ENCODE measurements around the gene OR2A1.
"Not testable (repeated sequence)": the region's sequence is repeated elsewhere in the genome, so short reads cannot be mapped to it uniquely, and the experiment has no call there.

Gene OR2A1

GRCh38 chr7:144356185-144356584 is 44.0 kb downstream of the OR2A1 start:
- H3K36me3 ChIP-seq (replicated peaks); in situ Hi-C loops (cut with HindIII; ENCODE audit: low pct_ligation_motif_present, low sequenced_read_pairs); H3K4me3 ChIP-seq (ENCODE audit: low read depth, low read length); DNase-seq; H3K27ac ChIP-seq; H3K27me3 ChIP-seq (replicated peaks): not testable (repeated sequence)

DNA sequence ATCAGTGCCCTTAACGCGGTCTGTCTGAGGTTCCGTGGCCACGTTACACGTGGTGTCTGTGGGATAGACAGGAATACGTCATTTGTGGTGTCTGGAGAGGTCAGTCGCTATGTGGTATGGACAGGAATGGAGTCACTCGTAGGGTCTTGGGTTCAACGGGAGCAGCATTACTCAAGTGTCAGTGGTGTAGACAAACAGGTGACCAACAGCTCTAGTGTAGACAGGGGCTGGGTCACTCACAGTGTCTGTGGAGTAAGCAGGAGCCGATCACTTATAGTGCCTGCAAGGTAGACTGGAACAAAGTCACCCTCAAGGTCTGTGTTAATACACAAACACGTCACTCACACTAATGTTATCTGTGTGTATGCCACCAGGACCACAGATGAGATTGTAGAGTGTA is 44.6 kb downstream of the OR2A1 start:
- H3K27me3 ChIP-seq (replicated peaks); DNase-seq; in situ Hi-C loops (cut with HindIII; ENCODE audit: low pct_ligation_motif_present, low sequenced_read_pairs); H3K27ac ChIP-seq; H3K4me3 ChIP-seq (ENCODE audit: low read depth, low read length); H3K36me3 ChIP-seq (replicated peaks): not testable (repeated sequence)

DNA sequence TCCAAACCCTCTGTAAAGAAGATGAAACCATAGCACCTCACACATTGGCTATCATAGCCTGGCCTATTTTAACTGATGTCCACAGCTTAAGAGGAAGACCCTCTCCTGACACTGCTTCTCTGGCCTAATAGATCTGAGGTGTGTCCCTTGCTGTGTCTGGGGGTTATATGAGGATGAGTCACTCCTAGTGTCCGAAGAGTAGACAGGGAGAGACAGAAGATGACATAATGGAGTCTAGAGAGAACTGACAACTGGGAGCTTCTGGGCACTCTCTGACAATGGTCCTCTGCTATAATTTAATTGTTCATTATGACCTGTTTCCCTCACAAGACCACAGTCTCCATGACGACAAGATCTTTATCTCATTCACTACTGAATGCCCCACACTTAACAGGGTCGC is 49.8 kb downstream of the OR2A1 start:
- DNase-seq; in situ Hi-C loops (cut with HindIII; ENCODE audit: low pct_ligation_motif_present, low sequenced_read_pairs); H3K27me3 ChIP-seq (replicated peaks); H3K4me3 ChIP-seq (ENCODE audit: low read depth, low read length); H3K27ac ChIP-seq; H3K36me3 ChIP-seq (replicated peaks): not testable (repeated sequence)

DNA sequence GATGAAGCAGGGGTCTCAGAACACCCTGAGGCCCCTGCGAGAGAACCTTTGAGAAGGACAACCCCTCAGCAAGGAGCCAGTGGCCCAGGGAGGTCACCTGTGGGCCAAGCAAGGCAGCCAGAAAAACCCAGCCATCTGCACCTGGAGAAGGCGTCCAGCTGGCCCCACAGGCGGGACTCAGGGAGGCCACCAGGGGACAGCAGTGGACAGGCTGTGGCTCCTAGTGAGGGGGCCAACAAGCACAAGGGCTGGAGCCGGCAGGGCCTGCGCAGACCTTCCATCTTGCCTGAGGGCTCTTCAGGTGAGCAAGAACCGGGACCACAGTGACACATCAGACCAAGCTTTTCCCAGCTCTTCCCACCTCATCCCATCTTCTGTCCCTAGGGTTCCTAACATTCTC is 53.3 kb downstream of the OR2A1 start:
- DNase-seq; in situ Hi-C loops (cut with HindIII; ENCODE audit: low pct_ligation_motif_present, low sequenced_read_pairs): not testable (repeated sequence)

DNA sequence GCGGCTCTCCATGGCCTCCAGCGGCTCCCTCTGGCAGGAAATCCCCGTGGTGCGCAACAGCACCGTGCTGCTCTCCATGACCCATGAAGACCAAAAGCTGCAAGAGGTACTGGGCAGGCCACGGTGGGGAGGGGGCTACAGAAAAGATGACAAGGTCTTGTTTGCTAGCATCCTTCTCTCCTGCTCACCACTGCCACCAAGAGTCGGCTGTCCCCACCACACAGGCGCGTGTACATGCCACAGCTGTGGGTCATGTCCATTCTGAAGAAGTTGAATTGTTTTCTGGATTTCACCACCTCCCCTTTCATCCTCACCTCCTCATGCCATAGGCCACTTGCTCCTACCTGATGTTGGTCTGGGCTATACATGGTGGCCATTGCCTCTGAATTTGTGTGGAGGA is 55.0 kb downstream of the OR2A1 start:
- H3K36me3 ChIP-seq (replicated peaks); DNase-seq; H3K27ac ChIP-seq; H3K4me3 ChIP-seq (ENCODE audit: low read depth, low read length); H3K27me3 ChIP-seq (replicated peaks); in situ Hi-C loops (cut with HindIII; ENCODE audit: low pct_ligation_motif_present, low sequenced_read_pairs): not testable (repeated sequence)

More for the DNA sequence above, 53.3 kb downstream of the OR2A1 start:
- H3K4me3 ChIP-seq (ENCODE audit: low read depth, low read length); H3K36me3 ChIP-seq (replicated peaks); H3K27me3 ChIP-seq (replicated peaks); H3K27ac ChIP-seq: not testable (repeated sequence)

GRCh38 chr7:144369221-144369620 is 57.0 kb downstream of the OR2A1 start:
- in situ Hi-C loops (cut with HindIII; ENCODE audit: low pct_ligation_motif_present, low sequenced_read_pairs); H3K27me3 ChIP-seq (replicated peaks); DNase-seq; H3K4me3 ChIP-seq (ENCODE audit: low read depth, low read length); H3K36me3 ChIP-seq (replicated peaks); H3K27ac ChIP-seq: not testable (repeated sequence)
